Uterus (tissue), 2 donors: ENCODE data around the gene RBM10.

Experiments used
- CTCF ChIP-seq, 4 experiments: fragments of 200-600 bp in 2 of 4; fragments of 450-650 bp in 2 of 4; sonication (generic) in 2 of 4; IDR thresholded peaks; one replicate each; pipeline ENCODE4 v1.5.1; 2016 to 2019; ENCODE audit warnings: antibody characterized with exemption in 4 of 4, mild to moderate bottlenecking in 2 of 4, moderate library complexity in 1 of 4
- POLR2A ChIP-seq, 2 donors: fragments of 450-650 bp; IDR thresholded peaks; one replicate each; pipeline ENCODE4 v1.6.1; 2016; ENCODE audit warnings: antibody characterized with exemption in 2 of 2, mild to moderate bottlenecking in 1 of 2, moderate library complexity in 1 of 2

- TF ChIP-seq CTCF (IDR thresholded peaks at IDR 0.05) (no peak), POLR2A (IDR thresholded peaks at IDR 0.05) (no peak)
Observed at GRCh38 chrX:47210661-47211425, 65.8 kb downstream of the RBM10 start.
